ENCODE measurements around the gene FAM9A. TPM values are rescaled to one million over a fixed set of nuclear protein-coding genes. Genes with fewer than 3 reads are reported as not detected.
"Not testable (repeated sequence)": the region's sequence is repeated elsewhere in the genome, so short reads cannot be mapped to it uniquely, and the experiment has no call there.

Gene FAM9A
- total RNA-seq, 1 donor from 2014 or later: not detected

DNA sequence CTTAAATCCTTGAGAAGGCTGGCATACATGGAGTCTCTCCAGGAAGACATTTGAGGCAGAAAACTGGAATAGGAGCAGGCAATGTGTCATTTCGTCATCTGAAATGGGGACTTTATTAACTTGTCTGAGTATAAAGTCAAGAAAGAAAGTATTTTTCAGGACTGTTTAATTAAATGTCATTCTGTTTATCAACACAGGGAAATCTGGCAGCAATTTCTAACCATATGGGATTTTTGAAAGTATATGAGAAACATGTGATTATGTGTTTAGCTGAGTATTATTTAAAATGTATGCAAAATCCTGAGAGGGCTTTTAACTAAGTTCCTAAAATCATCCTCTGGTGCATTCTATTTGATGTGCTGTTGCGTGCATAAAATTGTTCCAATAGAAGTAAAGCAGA is 3.9 kb upstream of the FAM9A start:
- DNase-seq (ENCODE audit: low read depth): no peak

DNA sequence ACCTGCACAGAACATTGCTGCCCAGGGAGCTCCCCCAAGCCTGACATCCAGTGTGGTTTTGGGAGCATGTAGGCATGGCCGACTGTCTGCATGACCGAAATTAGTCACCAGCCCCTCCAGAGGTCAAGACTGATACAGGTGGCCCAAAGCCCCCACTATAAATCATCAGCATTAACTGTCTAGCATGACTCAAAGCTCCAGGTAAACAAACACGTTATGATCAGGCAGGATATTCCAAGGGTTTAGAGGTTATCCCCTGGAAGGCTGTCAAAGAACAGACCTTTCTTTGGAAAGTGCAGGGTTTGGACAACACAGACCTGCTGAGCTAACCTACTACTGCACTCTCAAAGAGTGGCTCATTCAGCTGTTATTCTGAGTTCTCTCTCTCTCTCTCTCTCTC is 2.1 kb upstream of the FAM9A start:
- DNase-seq (ENCODE audit: low read depth): no peak

DNA sequence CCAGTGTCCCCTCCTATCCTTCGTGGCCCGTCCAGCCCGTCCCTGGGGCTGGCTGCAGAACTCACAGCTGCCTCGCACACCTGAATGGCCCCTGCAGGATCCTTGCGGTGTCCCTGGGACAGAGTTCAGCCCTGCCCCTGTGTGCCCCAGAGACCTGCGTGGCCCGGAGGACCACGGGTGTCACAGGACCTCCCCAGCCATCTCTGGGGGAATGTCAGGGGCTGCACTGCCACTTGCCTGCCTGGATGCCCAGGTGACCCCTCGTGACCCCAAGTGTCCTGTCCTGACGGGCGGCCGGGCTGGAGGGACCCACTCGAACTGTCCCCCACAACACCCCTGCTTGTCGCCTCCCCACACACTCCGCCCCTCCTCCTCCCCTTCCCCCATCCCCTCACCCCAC is 832 bp downstream of the FAM9A start:
- DNase-seq (ENCODE audit: low read depth): not testable (repeated sequence)

DNA sequence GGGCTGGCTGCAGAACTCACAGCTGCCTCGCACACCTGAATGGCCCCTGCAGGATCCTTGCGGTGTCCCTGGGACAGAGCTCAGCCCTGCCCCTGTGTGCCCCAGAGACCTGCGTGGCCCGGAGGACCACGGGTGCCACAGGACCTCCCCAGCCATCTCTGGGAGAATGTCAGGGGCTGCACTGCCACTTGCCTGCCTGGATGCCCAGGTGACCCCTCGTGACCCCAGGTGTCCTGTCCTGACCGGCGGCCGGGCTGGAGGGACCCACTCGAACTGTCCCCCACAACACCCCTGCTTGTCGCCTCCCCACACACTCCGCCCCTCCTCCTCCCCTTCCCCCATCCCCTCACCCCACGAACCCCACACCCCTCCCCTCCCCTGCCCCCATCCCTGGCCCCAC is 1.9 kb downstream of the FAM9A start:
- not testable (repeated sequence) for DNase-seq (ENCODE audit: low read depth)

DNA sequence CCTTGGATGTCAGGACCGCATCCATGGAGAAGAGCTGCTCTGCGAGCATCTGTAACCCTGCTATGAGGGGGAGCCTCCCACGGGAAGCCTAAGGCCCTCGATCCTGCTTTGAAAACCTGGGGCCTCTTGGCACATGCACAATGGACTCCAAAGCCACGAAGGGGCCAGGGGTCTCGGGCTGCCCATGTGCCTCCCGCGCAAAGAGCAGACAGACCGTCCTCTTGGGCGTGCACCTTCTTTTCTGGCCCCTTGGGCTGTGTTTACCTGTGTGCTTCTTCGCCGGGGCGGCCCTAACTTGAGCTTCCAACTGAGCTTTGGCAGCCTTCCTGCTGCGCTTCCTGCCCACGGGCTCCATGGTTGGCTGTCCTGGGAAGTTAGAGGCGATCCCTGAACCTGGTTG is 2.5 kb downstream of the FAM9A start:
- DNase-seq (ENCODE audit: low read depth): not testable (repeated sequence)

DNA sequence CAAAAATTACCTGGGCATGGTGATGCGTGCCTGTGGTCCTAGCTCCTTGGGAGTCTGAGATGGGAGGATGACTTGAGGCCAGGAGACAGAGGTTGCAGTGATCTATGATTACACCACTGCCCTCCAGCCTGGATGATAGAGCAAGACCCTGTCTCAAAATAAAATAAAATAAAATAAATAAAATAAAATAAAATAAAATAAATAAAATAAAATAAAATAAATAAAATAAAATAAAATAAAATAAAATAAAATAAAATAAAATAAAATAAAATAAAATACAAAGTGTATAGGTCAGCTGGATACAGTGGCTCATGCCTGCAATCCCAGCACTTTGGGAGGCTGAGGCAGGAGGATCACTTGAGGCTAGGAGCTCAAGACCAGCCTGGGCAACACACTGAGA is 14.1 kb downstream of the FAM9A start:
- not testable (repeated sequence) for DNase-seq (ENCODE audit: low read depth)

DNA sequence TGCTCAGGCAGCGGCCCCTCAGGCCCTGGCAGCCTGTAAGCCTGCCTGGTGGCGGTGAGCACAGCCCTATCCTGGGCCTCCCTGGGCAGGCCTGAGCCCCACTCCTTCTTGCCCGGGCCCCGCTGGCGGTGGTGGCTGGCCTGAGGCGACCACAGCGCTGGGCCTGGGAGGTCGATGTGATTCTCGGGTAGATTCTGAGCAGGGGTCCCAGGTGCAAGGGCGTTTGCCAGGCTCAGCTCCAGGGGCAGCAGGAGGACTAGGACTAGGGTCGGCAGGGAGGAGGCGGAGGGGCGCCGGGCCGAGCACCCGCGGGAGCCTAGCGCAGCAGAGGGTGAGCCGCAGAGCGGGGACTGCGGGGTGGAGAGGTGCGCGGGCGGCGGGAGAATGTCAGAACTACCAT is 17.0 kb downstream of the FAM9A start:
- DNase-seq (ENCODE audit: low read depth): no peak

DNA sequence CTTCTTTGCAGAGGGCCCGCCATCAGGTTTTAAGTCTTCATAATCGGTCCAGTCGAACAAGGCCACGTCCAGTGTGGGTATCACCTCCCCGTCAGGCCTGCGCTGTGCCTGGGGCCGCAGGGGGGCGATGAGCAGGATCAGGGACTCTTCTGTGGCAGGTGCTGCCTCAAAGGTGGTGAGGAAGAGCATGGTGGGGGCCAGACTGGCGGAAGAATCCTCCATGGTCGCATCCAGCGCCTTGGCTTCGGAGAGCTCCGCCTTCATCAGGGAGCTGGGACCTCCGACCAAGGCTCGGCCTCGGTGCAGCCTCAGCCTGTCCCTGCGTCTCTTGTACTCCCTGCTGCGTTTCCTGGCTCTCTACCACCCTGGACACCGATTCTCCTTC is 17.5 kb downstream of the FAM9A start:
- DNase-seq (ENCODE audit: low read depth): no peak

DNA sequence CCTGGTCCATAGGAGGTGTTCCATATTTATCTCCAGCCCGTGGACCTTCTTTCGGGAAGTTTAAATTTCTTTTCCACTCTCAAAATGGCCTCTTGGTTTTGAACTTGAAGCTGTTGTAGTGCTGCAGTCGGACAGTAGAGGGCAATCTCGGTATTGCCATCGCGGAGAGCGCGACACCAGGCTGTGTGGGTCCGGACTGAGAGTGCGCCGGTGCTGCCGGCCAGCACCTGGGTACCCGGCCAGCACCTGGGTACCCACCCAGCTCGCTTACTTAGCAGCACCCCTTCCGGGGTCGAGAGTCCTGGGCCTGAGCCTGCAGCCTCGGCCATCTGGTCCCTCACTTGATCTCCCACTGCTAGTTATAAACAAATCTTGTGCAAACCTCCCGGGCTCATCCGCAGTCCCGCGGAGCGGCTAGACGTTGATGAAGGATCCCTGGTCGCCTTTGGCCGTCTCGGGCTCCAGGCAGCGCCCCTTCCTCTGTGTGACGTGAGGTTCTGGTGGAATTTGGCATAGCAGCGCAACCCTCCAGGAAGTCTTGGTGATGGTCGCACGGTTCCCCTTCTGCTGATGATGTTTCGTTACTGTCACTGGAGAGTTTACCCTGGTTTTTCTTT is 18.0 kb downstream of the FAM9A start:
- DNase-seq (ENCODE audit: low read depth): peak; percentile 40

DNA sequence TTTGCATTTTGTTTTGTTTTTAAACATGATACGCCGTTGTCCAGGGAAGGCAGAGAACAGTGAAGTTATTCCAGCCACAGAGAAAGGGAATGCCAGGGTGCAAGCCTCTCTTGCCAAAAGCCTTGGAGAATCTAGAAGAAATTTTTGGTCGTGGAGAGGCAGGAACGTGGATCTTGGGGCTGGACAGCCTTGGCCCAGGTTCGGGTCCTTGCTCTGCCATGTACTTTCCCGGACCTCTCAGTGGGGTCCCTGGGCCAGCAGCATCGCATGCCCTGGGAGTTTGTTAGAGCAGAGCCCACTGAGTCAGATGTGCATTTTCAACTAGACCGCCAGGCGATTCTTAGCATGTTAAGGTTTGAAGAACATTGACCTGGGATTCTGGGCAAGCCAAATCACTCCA is 18.6 kb downstream of the FAM9A start:
- no peak for DNase-seq (ENCODE audit: low read depth)

DNA sequence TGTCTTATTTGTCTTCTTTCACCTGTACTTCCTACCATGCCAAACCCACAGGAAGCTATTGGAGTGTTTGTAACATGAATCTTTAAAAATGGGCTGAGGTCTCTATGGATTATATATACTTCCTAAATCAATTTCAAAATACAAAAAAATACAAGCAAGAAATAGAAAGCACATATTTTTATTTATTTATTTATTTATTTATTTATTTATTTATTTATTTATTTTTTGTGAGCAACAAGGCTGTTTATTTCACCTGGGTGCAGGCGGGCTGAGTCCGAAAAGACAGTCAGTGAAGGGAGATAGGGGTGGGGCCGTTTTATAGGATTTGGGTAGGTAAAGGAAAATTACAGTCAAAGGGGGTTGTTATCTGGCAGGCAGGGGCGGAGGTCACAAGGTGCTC is 19.3 kb downstream of the FAM9A start:
- DNase-seq (ENCODE audit: low read depth): not testable (repeated sequence)

DNA sequence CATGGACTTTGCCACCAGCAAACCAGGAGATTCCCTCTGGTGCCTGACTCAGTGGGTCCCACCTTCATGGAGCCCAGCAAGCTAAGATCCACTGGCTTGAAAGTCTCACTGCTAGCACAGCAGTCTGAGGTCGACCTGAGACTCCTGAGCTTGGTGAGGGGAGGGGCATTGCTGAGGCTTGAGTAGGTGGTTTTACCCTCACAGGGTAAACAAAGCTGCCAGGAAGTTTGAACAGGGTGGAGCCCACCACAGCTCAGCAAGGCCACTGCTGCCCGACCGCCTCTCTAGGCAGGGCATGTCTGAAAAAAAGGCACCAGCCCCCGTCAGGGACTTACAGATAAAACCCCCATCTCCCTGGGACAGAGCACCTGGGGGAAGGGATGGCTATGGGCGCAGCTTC is 28.1 kb downstream of the FAM9A start:
- DNase-seq (ENCODE audit: low read depth): no peak

DNA sequence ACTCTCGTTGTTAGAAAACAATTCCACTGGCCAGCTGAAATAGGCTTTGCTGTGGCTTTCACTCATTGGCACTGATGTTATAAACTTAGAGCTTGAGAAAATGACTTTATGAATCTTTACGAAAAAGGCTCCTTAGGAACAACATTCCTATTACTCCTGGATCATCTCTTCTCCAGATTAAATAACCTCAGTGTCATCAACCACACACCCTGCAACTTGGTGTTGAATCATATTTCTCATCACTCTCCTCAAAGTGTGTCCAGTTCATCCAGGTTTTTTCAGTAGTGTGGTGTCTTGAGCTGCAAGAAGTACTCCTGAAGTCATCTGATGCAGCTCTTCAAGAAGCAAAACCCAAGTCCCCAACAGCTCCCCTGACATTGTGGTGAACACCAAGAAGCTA is 41.2 kb downstream of the FAM9A start:
- no peak for DNase-seq (ENCODE audit: low read depth)

DNA sequence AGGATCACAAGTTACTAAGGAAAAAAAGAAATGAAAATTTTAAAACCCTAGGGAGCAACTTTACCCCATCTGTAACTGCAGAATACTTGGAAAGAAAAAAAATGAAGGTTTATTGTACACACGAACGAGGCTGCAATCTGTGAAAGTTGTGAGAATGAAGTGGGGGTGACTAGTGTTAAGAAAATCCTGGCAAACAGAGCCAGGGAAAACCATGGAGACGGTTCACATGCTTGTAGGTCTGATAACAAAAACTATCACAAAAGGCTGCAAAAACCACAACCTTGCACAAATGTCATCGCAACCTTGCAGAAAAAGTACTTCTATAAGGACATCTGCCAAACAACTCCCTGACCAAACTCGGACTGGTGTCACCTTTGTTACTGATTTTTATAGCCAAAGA is 42.5 kb downstream of the FAM9A start:
- DNase-seq (ENCODE audit: low read depth): not testable (repeated sequence)

DNA sequence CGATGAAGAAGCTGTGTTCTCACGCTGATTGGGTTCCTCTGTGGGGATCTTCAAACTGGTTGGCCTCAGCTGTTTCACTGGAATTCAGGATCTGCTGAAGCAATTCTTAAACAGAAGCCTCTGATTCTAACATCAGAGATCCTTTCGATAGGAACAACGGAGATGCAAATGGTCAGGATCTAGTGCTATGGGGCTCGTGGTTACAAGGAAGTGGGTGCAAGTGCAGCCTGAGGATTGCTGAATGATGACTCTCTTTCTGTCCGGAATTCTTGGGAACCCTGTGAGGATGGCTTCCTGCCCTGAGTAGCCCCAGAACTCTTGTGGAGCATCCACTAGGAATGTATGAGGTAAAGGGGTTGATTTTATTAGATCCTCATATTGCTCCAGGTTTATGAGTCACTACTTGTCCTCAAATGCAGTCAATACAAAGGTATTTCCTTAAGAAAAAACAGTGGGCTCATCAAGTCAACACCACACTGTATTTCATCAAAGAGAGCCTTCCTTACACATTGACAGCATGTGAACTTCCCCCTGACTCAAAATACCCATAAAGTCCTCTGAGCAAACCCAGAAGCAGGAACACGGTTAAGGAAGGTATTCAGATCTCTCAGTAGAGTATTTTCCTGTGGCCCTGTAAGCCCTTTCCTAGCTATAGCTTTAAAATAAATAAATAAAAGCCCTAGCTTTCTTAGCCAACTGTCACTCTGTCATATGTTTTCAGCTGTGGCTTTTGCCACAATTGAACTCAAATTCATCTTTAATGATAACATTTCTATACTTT is 43.4 kb downstream of the FAM9A start:
- DNase-seq (ENCODE audit: low read depth): not testable (repeated sequence)

DNA sequence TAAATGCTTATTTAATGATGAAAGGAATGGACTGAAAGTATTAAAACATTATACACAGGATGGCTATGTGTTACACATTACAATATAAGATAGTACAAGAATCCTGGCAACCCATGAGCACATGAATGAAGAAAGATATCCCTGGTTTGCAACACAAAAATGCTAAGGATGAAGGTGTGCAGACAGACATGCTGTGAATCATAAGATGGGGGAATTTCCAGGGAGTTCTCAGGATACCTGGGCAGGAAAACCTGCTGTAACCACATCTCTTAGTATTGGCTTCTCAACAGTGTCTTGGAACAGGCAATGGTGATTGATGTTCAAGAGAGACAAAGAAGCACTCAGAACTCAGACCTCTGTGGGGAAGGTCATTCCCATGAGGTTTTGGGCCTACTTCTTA is 45.4 kb downstream of the FAM9A start:
- DNase-seq (ENCODE audit: low read depth): no peak

DNA sequence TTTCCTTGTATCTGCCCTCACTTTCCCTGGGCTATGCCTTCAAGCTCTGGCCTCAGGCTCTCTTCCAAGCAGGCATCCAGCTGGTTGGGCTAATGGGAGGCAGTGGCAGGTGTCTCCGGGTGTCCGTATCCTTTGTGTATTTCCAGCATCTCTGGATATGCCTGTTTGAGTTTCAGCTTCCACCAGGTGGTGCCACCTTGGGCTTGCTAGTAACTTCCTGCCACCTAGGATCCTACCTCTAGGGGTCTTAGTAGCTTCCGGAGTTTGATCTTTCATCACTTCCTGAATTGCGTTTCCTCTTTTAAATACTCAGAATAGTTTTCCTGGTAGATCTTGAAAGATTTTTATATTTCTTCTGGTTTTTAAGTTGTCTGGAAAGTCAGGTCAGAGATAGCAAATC is 46.1 kb downstream of the FAM9A start:
- no peak for DNase-seq (ENCODE audit: low read depth)

DNA sequence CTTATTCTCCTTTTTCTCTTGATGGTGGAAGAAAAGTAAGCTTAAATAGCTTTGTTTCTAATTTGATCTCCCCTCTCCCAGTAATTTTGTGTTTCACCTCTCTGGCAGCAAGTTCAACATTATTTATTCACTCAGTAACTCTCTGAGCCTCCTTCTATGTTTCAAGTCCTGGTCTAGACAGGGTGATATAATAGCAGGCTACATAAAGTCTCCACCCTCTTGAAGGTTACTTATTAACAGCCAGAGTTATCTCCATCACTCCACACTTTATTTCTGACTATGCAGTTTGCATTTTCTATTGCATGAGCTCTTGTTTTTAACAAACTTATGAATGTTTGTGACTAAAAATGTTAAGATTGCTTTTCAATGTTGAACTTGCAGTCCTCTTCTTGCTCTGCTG is 51.5 kb downstream of the FAM9A start:
- no peak for DNase-seq (ENCODE audit: low read depth)

DNA sequence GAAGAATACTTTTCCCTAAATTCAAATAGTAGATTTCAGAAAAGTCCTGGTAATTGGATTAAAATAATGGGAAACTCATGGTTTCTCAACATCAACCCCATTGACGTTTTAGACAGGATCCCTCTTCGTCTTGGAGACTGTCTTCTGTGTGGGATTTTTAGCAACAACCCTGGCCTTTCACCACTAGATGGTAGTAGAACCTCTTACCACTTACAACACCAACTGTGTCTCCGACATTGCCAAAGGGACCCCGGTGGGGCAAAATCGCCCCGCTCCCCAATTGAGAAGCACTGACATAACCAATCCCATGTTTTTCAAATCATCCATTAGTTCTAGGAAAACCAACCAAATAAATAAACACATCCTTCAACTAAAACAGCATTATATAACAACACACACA is 52.3 kb downstream of the FAM9A start:
- DNase-seq (ENCODE audit: low read depth): peak; percentile 22

DNA sequence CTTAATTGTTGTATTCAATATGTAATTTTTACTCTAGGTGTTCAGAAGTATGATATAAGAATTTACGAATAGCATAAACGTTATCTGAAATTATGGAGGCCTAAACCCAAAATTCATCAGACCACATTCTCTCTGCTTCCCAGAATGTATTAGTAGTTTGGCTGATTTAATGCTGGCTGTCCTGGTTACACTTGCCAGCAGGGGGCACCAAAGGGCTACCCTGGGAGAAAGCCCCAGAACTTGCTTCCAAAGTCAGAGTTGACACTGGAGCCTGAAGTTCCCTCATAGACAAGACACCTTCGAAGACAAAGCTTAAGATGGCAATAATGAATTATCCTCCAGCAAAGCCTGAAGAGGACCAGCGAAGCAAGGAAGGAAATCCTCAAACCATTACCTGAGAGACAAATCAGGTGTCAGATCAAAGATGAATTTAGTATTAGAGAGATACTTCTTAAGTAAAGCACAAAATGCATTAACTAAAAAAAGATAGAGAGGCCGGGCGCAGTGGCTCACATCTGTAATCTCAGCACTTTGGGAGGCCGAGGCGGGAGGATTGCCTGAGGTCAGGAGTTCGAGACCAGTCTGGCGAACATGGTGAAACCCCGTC is 58.0 kb downstream of the FAM9A start:
- DNase-seq (ENCODE audit: low read depth): peak; percentile 47

DNA sequence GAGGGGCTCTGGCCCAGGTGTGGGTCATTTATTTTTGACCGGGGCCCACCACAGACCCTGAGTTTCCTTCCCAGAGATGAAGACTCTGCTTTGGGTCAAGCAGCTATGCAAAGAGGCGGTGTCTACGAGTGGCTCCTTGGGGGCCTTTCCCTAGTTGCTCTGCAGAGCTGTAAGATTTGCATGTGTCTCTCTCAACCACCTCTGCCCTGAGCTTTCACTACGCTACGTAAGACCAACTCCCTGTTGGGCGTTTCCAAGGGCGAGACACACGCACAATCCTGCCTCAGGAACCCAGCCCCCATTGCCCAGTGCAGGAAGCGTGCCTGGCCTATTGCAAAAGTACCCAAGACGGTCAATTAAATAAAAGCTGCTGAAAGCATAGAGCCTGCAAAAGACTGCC is 59.2 kb downstream of the FAM9A start:
- DNase-seq (ENCODE audit: low read depth): no peak
